CD4-positive, alpha-beta T cell treated with Interleukin-15 for 4 hours (primary cell): Measurements from ENCODE around the gene SYNPR.

Experiments
- DNase-seq: peaks from one replicate; pipeline ENCODE4 v3.0.0-alpha.2; 2020; ENCODE audit warnings: low spot score

The SYNPR gene

DNA sequence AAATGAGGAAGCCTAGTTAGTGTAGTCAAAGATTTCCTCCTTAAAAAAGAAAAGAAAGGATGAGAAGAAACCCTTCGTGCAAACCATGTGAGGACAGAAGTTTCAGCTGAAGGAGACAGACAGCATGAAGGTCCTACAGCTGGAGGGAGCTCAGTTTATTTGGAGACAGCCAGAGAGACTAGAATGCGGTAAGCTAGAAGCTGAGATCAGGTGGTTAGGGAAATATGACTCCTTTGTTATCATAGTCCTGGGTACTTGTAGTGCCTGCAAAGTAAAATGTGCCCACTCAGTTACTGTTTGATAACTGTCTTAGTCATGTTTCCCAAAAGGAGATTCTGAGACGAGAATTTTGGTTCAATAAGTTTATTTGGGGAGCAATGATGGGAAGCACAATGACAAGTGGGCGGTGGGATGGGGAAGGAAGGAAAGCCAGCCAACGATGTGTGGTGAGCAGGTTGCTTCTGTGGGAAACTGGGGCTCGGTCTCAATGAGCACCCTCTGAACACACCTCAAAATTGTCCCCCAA lies 195.6 kb downstream of the SYNPR start:
- DNase-seq = no peak

DNA sequence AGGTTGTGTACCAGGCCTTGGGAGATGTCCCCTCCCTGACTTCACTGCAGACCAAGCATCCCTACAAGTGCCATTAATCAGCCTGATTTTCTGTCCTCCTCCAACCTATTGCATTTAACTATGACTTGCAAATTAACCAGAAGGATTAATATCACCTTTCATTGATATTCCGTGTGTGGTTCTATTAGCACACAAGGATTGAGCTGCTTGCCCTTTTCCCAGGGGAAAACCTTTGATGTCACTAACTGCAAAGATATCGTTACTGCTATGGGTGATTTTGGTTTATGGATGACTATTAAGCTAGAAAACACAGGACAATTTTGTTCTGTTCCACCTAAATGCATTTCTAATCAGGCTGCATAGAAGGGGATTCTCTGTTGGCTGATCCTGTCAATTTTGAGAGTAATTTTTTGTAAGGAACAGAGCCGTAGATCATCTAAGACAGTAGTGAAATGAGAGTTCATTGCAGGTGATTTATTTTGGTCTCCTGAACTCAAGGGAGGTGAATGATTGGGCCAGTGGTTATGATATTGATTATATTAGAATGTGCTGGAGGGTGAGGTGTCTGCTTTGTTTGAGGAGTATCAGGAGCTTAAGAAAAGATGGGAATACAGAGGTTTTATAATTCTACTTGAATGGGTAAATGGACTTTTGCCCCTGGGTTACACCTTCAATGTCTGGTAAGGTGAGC lies 196.9 kb downstream of the SYNPR start:
- no peak for DNase-seq

DNA sequence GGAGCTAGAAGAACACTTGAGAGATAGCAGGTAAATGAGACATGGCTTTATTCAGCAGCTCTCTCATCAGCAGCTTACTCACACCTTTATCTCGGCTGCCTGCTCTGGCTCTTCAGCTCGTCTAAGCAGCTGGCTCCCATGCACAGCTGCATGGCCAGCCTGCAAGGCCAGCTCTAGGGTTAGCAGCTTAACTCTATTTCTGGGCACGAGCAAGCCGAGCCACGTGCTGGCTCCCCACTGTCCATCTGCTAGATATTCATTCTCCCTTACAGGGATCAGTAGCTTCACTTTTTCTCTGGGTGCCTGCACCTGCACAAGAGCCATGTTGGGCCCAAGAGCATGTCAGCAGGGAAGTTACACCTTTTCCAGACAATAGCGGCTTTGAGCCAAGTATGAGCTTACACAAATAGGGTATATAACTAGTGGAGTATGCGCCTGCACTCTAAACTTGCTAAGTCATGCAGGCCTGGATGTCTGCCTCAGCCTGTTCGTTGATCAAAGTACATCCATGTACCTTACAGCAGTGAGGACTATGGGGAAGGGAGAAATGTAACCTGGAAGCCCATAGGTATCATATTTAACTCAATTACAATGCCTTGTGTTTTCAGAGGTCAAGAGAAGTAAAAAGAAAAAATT lies 199.5 kb downstream of the SYNPR start:
- no peak for DNase-seq

- no peak for DNase-seq
Measured at GRCh38 chr3:63478990-63479660, 201.0 kb downstream of the SYNPR start.

GRCh38 chr3:63479661-63480035 lies 201.5 kb downstream of the SYNPR start:
- DNase-seq = no peak

- no peak for DNase-seq
Measured at GRCh38 chr3:63481627-63482026, 203.5 kb downstream of the SYNPR start.

DNA sequence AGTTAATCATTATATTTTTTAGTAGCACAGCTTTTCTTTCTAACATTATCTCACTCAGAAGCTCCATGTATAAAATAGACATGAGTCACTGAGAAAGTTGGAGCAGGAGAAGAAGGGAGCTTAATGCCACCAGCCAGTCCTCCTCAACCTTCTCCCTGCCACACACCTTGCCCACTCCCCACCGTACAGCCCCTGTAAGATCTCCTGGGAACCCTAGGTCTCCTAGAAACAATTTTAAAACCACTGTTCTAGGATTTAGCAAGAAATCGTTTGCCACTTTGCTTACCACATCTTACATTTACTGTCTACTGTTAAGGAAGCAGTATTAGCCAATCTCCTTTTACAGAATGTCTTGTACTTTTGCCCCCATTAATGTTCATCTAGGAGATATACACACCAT lies 204.2 kb downstream of the SYNPR start:
- no peak for DNase-seq

DNA sequence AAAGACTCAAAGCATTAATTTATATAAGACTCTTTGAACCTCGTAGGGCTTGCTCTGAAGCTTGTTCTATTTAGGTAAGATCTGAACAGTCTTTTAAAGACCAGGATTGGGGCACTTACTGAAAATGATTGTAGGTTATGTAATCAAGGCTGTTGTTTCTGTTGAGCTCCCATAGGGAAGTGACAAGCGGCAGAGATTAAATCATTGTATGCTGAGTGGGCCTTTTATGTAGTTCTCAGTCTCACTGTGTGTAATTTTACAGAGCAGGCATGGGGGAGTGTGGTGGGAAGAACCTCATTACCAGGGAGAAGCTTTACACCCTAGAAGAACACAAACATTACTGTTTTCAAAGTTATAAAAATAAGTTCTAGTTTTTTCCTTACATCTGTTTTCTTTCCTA lies 214.4 kb downstream of the SYNPR start:
- no peak for DNase-seq

DNA sequence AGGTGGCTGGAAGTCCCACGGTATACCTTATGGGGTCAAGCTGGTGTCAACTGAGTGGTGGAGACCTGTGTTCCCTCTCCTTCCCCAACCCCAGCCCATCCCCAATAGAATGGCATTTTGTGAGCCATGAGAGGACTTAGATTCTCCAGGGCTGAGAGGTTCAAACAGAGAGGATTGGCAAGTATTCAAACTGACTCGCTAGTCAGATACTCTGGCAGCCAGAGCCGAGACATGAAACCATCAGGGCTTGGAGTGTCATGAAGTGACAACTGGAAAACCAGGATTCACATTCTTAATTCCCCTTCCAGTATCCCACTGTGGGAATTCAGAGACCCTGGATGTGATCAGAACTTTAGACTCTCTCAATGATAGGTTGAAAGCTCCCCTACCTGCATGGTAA lies 215.0 kb downstream of the SYNPR start:
- DNase-seq = no peak

- no peak for DNase-seq
Measured at GRCh38 chr3:63494646-63495045, 216.5 kb downstream of the SYNPR start.

GRCh38 chr3:63497641-63498040 lies 219.5 kb downstream of the SYNPR start:
- DNase-seq = no peak

GRCh38 chr3:63500196-63500595 lies 222.1 kb downstream of the SYNPR start:
- no peak for DNase-seq

GRCh38 chr3:63508305-63508704 lies 230.2 kb downstream of the SYNPR start:
- no peak for DNase-seq

- DNase-seq = no peak
Measured at GRCh38 chr3:63508771-63509170, 230.7 kb downstream of the SYNPR start.

- no peak for DNase-seq
Measured at GRCh38 chr3:63513791-63514190, 235.7 kb downstream of the SYNPR start.

- no peak for DNase-seq
Measured at GRCh38 chr3:63514678-63515077, 236.6 kb downstream of the SYNPR start.

- no peak for DNase-seq
Measured at GRCh38 chr3:63519426-63519825, 241.3 kb downstream of the SYNPR start.

DNA sequence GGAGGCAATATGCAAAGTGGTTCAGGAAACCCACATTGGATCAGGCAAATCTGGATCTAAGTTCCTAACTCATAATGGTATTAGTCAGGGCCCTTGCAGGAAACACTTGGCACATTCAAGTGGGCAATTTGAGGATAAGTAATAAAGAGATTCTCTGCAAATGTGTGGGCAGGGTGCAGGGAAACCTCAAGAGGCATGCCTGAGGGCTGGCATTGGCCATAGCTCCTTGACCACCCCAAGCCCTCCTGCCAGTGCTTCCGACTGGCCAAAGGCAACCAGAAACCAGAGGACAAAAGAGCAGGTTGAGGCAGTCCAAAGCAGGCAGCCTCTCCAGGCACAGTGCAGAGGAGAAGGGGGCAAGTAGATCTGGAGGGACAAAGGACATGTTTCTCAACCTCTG lies 243.5 kb downstream of the SYNPR start:
- no peak for DNase-seq

DNA sequence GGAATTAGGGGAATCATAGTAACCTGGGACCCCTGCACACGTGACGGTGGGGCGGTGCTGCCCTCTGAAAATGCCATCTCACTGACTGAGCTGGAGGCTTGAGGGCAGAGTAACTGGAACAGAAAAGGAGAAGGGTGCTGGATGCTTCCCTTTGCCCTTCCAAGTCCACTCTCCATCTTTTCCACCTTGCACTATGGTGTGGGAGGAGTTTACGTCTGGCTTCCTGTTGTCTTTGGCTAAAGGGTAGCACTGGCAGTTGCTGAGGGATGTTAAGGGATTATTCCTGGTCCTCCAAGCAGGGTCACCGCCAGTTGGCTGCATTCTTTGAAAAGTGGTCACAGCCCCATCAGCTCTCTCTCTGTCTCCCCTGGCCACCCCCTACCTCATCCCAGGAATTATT lies 245.0 kb downstream of the SYNPR start:
- no peak for DNase-seq

DNA sequence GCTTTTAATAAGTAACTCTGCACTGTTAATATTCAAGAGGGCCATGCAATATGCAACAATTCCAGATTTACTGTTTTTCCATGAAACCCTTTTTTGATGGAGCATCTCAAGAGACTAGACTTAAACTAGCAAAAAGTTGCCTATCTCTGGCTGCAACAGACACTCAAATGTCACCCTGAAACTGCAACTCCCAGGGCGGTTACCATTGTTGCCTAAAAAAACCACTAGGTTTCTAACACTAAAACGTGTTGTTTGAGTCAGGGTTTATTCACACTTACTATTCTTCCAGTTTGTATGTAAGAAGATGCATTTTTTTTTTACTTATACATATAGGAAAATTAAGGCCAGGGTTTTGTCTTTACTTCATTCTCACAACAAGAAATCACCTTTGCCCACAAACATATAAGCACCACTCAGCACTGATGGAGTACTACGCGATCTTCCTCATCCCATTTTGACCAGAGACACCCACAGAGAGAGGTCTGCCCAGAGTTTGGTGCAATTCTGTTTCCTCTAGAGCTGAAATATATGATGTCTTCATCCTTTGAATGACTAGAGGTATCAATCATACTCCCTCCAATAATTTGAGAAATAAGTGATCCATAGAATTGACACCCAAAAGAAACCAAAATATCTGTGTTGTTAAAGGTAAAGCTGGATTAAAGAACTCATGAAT lies 250.4 kb downstream of the SYNPR start:
- DNase-seq = no peak

GRCh38 chr3:63532521-63532920 lies 254.4 kb downstream of the SYNPR start:
- DNase-seq = no peak

GRCh38 chr3:63538919-63539318 lies 260.8 kb downstream of the SYNPR start:
- no peak for DNase-seq

- no peak for DNase-seq
Measured at GRCh38 chr3:63555767-63556166, 277.7 kb downstream of the SYNPR start.
